Testis (tissue), 3 donors: Measurements from ENCODE around the gene STAT3. TPM values are rescaled to one million over a fixed set of nuclear protein-coding genes. Genes with fewer than 3 reads are reported as not detected.

ENCODE experiments used
- DNase-seq: peaks from one replicate; pipeline ENCODE4 v3.0.0-alpha.2; 2019
- H3K27ac ChIP-seq, 2 donors: fragments of 200-600 bp; sonication (generic); one replicate each; pipeline ENCODE4 v1.5.1; 2019
- H3K27me3 ChIP-seq: fragments of 200-600 bp; sonication (generic); one replicate; pipeline ENCODE4 v1.5.1; 2019
- H3K36me3 ChIP-seq: fragments of 200-600 bp; sonication (generic); one replicate; pipeline ENCODE4 v1.5.1; 2017; ENCODE audit warnings: low read depth; ENCODE audit errors: missing control alignments
- H3K4me1 ChIP-seq: fragments of 200-600 bp; sonication (generic); one replicate; pipeline ENCODE4 v1.5.1; 2019
- H3K4me3 ChIP-seq, 2 donors: fragments of 200-600 bp; sonication (generic); one replicate each; pipeline ENCODE4 v1.5.1; 2017 to 2019
- H3K9me3 ChIP-seq: fragments of 200-600 bp; sonication (generic); one replicate; pipeline ENCODE4 v1.5.1; 2017
- CTCF ChIP-seq, 3 experiments: fragments of 450-650 bp in 2 of 3; fragments of 200-600 bp in 1 of 3; sonication (generic) in 1 of 3; IDR thresholded peaks; one replicate each; pipeline ENCODE4 v1.5.1; 2016 to 2019; ENCODE audit warnings: antibody characterized with exemption in 3 of 3, mild to moderate bottlenecking in 2 of 3, moderate library complexity in 1 of 3
- POLR2A ChIP-seq: fragments of 450-650 bp; IDR thresholded peaks from one replicate; pipeline ENCODE4 v1.6.1; 2017; ENCODE audit warnings: antibody characterized with exemption, mild to moderate bottlenecking, moderate library complexity
- WGBS, 2 donors: methylation state at CpG; one replicate each; pipeline ENCODE4 v1.1.5; 2018; 5-methylcytosine and 5-hydroxymethylcytosine counted together
- intact Hi-C: fragments of 100-400 bp; cut with DNase I; formaldehyde crosslinking; loops from one replicate; pipeline ENCODE4 v1.15.1; 2023; ENCODE audit warnings: low total_unique reads
- polyA plus RNA-seq: library from polyadenylated mRNA; stranded (reverse); fragments of 350-450 nt; fragmentation: Illumina TruSeq; extraction: RNeasy Lipid Tissue Mini Kit (QIAGEN cat#74804); gene quantifications from one replicate; pipeline ENCODE4 v1.2.3, GENCODE V29; 2014; ENCODE audit warnings: low read depth, low replicate concordance; ENCODE audit not compliant: insufficient read depth
- total RNA-seq, 2 donors: library from RNA; depleted of rRNA; stranded (reverse); fragments of >200 nt; gene quantifications; one replicate each; pipeline ENCODE4 v1.2.3, GENCODE V29; 2016

The STAT3 gene
- total and polyA plus RNA-seq, 3 donors from 2014 or later = 69.5 to 117 (median 107) TPM

- peak overlapping the region; percentile 80 to 82 for H3K27ac ChIP-seq
- H3K4me3 ChIP-seq = no peak overlapping the region
- no peak for DNase-seq
- intact Hi-C loops = no loop called here
- no peaks in the 10 kb centered on the region for H3K9me3 ChIP-seq
- no peaks in the 10 kb centered on the region for H3K36me3 ChIP-seq
- TF ChIP-seq CTCF (IDR thresholded peaks at IDR 0.05) (no peak), POLR2A (no peak)
- H3K27me3 ChIP-seq = no peaks in the 10 kb centered on the region
- 64 to 65% methylated on average over 9 of the region's 9 CpGs for WGBS, 2 donors
- H3K4me1 ChIP-seq = peaks cover 44% of the 10 kb centered on the region
Observed at GRCh38 chr17:42310787-42311215, 77.4 kb downstream of the STAT3 start.

- TF ChIP-seq POLR2A (no peak), CTCF (IDR thresholded peaks at IDR 0.05) (no peak)
- Histone ChIP-seq H3K27me3 (no peaks in the 10 kb centered on the region), H3K4me3 (no peak overlapping the region), H3K9me3 (no peaks in the 10 kb centered on the region), H3K4me1 (peaks cover 44% of the 10 kb centered on the region), H3K27ac (peak overlapping the region; percentile 80 to 82), H3K36me3 (no peaks in the 10 kb centered on the region)
- 68 to 70% methylated on average over 18 to 19 of the region's 19 CpGs for WGBS, 2 donors
- DNase-seq = no peak
- intact Hi-C loops = no loop called here
Observed at GRCh38 chr17:42309986-42310786, 78.1 kb downstream of the STAT3 start.

GRCh38 chr17:42309142-42309541 is 79.1 kb downstream of the STAT3 start:
- 71 to 82% methylated on average over 7 of the region's 9 CpGs for WGBS, 2 donors
- H3K9me3 ChIP-seq = no peaks in the 10 kb centered on the region
- peaks cover 44% of the 10 kb centered on the region for H3K4me1 ChIP-seq
- TF ChIP-seq POLR2A (no peak), CTCF (IDR thresholded peaks at IDR 0.05) (no peak)
- no peaks in the 10 kb centered on the region for H3K27me3 ChIP-seq
- H3K36me3 ChIP-seq = no peaks in the 10 kb centered on the region
- DNase-seq = no peak
- H3K27ac ChIP-seq = peak overlapping the region; percentile 80 to 82
- intact Hi-C loops = no loop called here
- no peak overlapping the region for H3K4me3 ChIP-seq

GRCh38 chr17:42308446-42308845 is 79.8 kb downstream of the STAT3 start:
- no peaks in the 10 kb centered on the region for H3K36me3 ChIP-seq
- H3K27ac ChIP-seq = peak overlapping the region; percentile 80 to 82
- DNase-seq = no peak
- H3K27me3 ChIP-seq = no peaks in the 10 kb centered on the region
- H3K4me3 ChIP-seq = no peak overlapping the region
- H3K4me1 ChIP-seq = peaks cover 44% of the 10 kb centered on the region
- intact Hi-C loops = no loop called here
- TF ChIP-seq CTCF (IDR thresholded peaks at IDR 0.05) = no peak
- no peak for TF ChIP-seq POLR2A
- no peaks in the 10 kb centered on the region for H3K9me3 ChIP-seq
- WGBS, 2 donors = 55 to 68% methylated on average over 6 to 7 of the region's 7 CpGs
